PC-9 (cell line): ENCODE measurements around the gene TRPV5. TPM values are rescaled to one million over a fixed set of nuclear protein-coding genes. Genes with fewer than 3 reads are reported as not detected.

Experiments
- BruUV-seq: library from RNA; stranded (reverse); fragments of 400-500 nt; replicated peaks from 2 replicates; lab custom pipeline; 2021; lab: Mats Ljungman, UMichigan
- CTCF ChIA-PET: fragments of 300-600 bp; sonication (Branson Sonifier 250); formaldehyde crosslinking; loops from one replicate; lab custom pipeline; 2022; ENCODE audit warnings: antibody characterized with exemption; lab: Charles Lee
- POLR2A ChIA-PET: fragments of 300-600 bp; sonication (Branson Sonifier 250); formaldehyde crosslinking; loops from one replicate; lab custom pipeline; 2022; ENCODE audit warnings: antibody characterized with exemption; ENCODE audit not compliant: unreplicated experiment; lab: Charles Lee
- DNase-seq, 2 experiments: peaks; one replicate each; pipeline versions ENCODE4 v3.0.0 to v3.0.0-alpha.2; 2015 to 2022; ENCODE audit warnings: mixed read lengths in 1 of 2
- H2AFZ ChIP-seq: fragments of 200-600 bp; sonication (generic); 2 replicates; pipeline ENCODE4 v1.8.1; 2017; ENCODE audit warnings: antibody characterized with exemption
- H3F3A ChIP-seq: fragments of 200-600 bp; sonication (generic); 2 replicates; pipeline ENCODE4 v1.8.1; 2017; ENCODE audit warnings: antibody characterized with exemption, mild to moderate bottlenecking, low read depth; ENCODE audit not compliant: insufficient read depth
- H3K27ac ChIP-seq: fragments of 200-600 bp; sonication (generic); 2 replicates; pipeline ENCODE4 v1.6.1; 2016; ENCODE audit warnings: mixed run types
- H3K27me3 ChIP-seq: fragments of 200-600 bp; sonication (generic); 2 replicates; pipeline ENCODE4 v1.6.1; 2016; ENCODE audit warnings: low read depth, mixed run types; ENCODE audit not compliant: insufficient read depth
- H3K36me3 ChIP-seq: fragments of 200-600 bp; sonication (generic); 2 replicates; pipeline ENCODE4 v1.6.1; 2016; ENCODE audit warnings: low read depth, mixed run types
- H3K4me1 ChIP-seq: fragments of 200-600 bp; sonication (generic); replicated peaks from 2 replicates; pipeline ENCODE4 v1.6.1; 2016; ENCODE audit warnings: mixed run types; ENCODE audit not compliant: insufficient read depth
- H3K4me2 ChIP-seq: fragments of 200-600 bp; sonication (generic); 2 replicates; pipeline ENCODE4 v1.6.1; 2017; ENCODE audit warnings: mixed run types
- H3K4me3 ChIP-seq: fragments of 200-600 bp; sonication (generic); 2 replicates; pipeline ENCODE4 v1.6.1; 2016; ENCODE audit warnings: mixed run types
- H3K79me2 ChIP-seq: fragments of 200-600 bp; sonication (generic); 2 replicates; pipeline ENCODE4 v1.6.1; 2017; ENCODE audit warnings: low read depth, mixed run types
- H3K9me2 ChIP-seq: fragments of 200-600 bp; sonication (generic); 2 replicates; pipeline ENCODE4 v1.8.1; 2017; ENCODE audit warnings: mild to moderate bottlenecking; ENCODE audit not compliant: insufficient read depth
- H3K9me3 ChIP-seq: fragments of 200-600 bp; sonication (generic); 2 replicates; pipeline ENCODE4 v1.8.1; 2016; ENCODE audit warnings: low read depth; ENCODE audit not compliant: insufficient read depth
- H4K20me1 ChIP-seq: fragments of 200-600 bp; sonication (generic); 2 replicates; pipeline ENCODE4 v1.8.1; 2017; ENCODE audit not compliant: insufficient read depth
- EZH2 ChIP-seq: fragments of 200-600 bp; sonication (generic); IDR thresholded peaks from 2 replicates; pipeline ENCODE4 v1.8.0; 2017; ENCODE audit warnings: antibody characterized with exemption, low read depth
- intact Hi-C: fragments of 100-400 bp; cut with micrococcal nuclease; formaldehyde crosslinking; loops from one replicate; pipeline ENCODE4 v1.10.0; 2022; ENCODE audit not compliant: unreplicated experiment
- total RNA-seq: library from RNA; stranded (reverse); gene quantifications from 2 replicates; pipeline ENCODE4 v1.2.3, GENCODE V29; 2021
- TF ChIP-seq, protein P1 (sequence below): fragments of 200-600 bp; sonication (generic); conservative IDR thresholded peaks from 2 replicates; pipeline ENCODE4 v1.6.1; 2017; ENCODE audit warnings: mixed run types, antibody characterized with exemption, mild to moderate bottlenecking, moderate library complexity

The TRPV5 gene
- total RNA-seq, 1 experiment from 2014 or later: not detected

DNA sequence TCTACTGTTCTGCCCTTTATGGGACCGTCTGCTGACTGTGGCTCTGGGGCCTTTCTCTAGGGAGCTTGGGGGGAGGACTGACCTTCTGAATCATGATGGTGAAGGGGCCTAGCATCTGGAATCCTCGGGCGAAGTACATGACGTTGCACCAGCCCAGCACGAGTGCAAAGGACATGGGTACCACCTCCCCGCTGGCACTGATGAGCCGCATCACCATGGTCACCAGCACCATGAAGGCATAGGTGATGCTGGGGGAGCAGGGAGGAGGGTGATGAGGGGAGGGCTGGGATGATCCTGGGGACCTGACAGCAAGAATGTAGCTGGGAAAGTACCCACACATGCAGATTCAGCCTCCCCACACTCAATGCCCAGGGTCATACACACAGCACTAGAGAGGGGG is 59.1 kb downstream of the TRPV5 start:
- Histone ChIP-seq H3K9me2 (no peaks in the 10 kb centered on the region), H3K4me1 (no peaks in the 10 kb centered on the region), H3F3A (peaks cover 12% of the 10 kb centered on the region; the same call in 1 of the 2 replicates), H4K20me1 (no peaks in the 10 kb centered on the region), H3K27me3 (no peaks in the 10 kb centered on the region), H2AFZ (no peak overlapping the region), H3K27ac (no peak overlapping the region), H3K9me3 (no peaks in the 10 kb centered on the region), H3K36me3 (peaks cover 7% of the 10 kb centered on the region; the same call in 1 of the 2 replicates), H3K4me2 (no peak overlapping the region), H3K4me3 (no peak overlapping the region), H3K79me2 (no peaks in the 10 kb centered on the region)
- ChIA-PET CTCF (no interaction called here), POLR2A (no interaction called here)
- no peak for DNase-seq
- TF ChIP-seq, protein P1, sequence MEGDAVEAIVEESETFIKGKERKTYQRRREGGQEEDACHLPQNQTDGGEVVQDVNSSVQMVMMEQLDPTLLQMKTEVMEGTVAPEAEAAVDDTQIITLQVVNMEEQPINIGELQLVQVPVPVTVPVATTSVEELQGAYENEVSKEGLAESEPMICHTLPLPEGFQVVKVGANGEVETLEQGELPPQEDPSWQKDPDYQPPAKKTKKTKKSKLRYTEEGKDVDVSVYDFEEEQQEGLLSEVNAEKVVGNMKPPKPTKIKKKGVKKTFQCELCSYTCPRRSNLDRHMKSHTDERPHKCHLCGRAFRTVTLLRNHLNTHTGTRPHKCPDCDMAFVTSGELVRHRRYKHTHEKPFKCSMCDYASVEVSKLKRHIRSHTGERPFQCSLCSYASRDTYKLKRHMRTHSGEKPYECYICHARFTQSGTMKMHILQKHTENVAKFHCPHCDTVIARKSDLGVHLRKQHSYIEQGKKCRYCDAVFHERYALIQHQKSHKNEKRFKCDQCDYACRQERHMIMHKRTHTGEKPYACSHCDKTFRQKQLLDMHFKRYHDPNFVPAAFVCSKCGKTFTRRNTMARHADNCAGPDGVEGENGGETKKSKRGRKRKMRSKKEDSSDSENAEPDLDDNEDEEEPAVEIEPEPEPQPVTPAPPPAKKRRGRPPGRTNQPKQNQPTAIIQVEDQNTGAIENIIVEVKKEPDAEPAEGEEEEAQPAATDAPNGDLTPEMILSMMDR: no peak
- no TSS peak for BruUV-seq
- intact Hi-C loops: no loop called here

DNA sequence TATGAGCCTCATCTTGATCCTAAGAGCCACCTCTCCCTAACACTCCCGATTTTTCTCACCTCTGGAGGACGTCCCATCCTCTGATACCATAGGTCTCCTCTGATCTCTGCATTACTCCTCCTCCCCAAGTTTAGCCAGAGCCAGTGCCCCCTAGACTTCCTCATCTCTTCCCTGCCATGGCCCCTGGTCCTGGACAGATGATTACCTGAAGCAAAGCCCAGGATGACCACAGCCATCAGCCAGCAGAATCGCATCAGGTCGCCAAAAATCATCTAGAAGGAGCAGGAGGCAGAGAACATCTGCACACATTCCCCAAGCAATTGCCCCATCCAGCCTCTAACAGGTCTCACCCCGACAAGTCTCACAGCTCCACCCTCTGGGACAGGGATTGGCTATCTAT is 59.7 kb downstream of the TRPV5 start:
- Histone ChIP-seq H3K79me2 (no peaks in the 10 kb centered on the region), H3K4me1 (no peaks in the 10 kb centered on the region), H3K4me2 (no peak overlapping the region), H4K20me1 (no peaks in the 10 kb centered on the region), H3K36me3 (peaks cover 7% of the 10 kb centered on the region; the same call in 1 of the 2 replicates), H3K27ac (no peak overlapping the region), H3F3A (peaks cover 12% of the 10 kb centered on the region; the same call in 1 of the 2 replicates), H3K27me3 (no peaks in the 10 kb centered on the region), H3K9me3 (no peaks in the 10 kb centered on the region), H3K9me2 (no peaks in the 10 kb centered on the region), H3K4me3 (no peak overlapping the region), H2AFZ (no peak overlapping the region)
- no peak for TF ChIP-seq EZH2
- no peak for DNase-seq
- ChIA-PET POLR2A (no interaction called here), CTCF (interaction anchor here (1.2 to 1.9 kb wide), 3 partner anchors 8 to 87 kb away, joined by 3 to 14 read pairs (median 7); no protein-coding TSS in a partner anchor)
- no TSS peak for BruUV-seq
- intact Hi-C loops: loop anchor here (2.0 kb wide), 1 partner anchor 39 kb away; no protein-coding TSS in a partner anchor

DNA sequence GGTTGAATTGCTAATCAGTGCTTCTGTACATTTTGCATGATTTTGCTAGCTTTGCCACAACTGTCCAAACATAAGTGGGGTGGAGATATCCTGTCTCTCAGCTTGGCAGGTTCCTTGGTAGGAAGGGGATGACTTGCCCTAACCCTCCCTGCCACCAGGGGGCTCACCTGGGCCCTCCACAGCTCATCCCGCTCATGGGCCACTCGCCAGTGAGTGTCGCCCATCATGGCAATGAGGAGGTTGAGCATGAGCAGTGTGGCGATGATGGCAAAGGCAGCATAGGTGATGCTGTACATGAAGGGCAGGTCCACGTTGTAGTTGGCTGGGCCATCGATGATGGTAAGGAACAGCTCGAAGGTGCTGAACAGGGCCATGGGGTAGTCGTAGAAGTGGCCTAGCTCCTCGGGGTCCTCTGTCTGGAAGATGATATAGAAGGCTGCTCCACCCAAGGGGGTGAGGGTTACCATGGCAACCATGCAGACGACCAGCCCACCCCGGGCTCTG is 60.2 kb downstream of the TRPV5 start:
- no peaks in the 10 kb centered on the region for H3K9me3 ChIP-seq
- DNase-seq: no peak
- no peak overlapping the region for H3K4me3 ChIP-seq
- no peaks in the 10 kb centered on the region for H3K27me3 ChIP-seq
- intact Hi-C loops: loop anchor here (2.0 kb wide), 1 partner anchor 39 kb away; no protein-coding TSS in a partner anchor
- ChIA-PET POLR2A (no interaction called here), CTCF (interaction anchor here (0.6 to 1.9 kb wide), 7 partner anchors 8 to 243 kb away, joined by 3 to 14 read pairs (median 3); partner anchors contain the start of gene EPHB6)
- H2AFZ ChIP-seq: no peak overlapping the region
- peaks cover 9% of the 10 kb centered on the region; the same call in 1 of the 2 replicates for H3K36me3 ChIP-seq
- H3F3A ChIP-seq: peaks cover 12% of the 10 kb centered on the region; the same call in 1 of the 2 replicates
- no peak overlapping the region for H3K27ac ChIP-seq
- H4K20me1 ChIP-seq: no peaks in the 10 kb centered on the region
- TF ChIP-seq EZH2: no peak
- TF ChIP-seq, protein P1: peak; percentile 78
- no peaks in the 10 kb centered on the region for H3K9me2 ChIP-seq
- no peaks in the 10 kb centered on the region for H3K79me2 ChIP-seq
- H3K4me1 ChIP-seq: no peaks in the 10 kb centered on the region
- BruUV-seq: no TSS peak
- H3K4me2 ChIP-seq: no peak overlapping the region
